ENCODE measurements around the gene KIF22.
A peak's percentile ranks its signal among the peaks of the same experiment; 100 is the strongest.
"Not testable (repeated sequence)": the region's sequence is repeated elsewhere in the genome, so short reads cannot be mapped to it uniquely, and the experiment has no call there.

KIF22 gene
- 90.6 to 132 (median 122) reads per million in 3 donors for total RNA-seq

DNA sequence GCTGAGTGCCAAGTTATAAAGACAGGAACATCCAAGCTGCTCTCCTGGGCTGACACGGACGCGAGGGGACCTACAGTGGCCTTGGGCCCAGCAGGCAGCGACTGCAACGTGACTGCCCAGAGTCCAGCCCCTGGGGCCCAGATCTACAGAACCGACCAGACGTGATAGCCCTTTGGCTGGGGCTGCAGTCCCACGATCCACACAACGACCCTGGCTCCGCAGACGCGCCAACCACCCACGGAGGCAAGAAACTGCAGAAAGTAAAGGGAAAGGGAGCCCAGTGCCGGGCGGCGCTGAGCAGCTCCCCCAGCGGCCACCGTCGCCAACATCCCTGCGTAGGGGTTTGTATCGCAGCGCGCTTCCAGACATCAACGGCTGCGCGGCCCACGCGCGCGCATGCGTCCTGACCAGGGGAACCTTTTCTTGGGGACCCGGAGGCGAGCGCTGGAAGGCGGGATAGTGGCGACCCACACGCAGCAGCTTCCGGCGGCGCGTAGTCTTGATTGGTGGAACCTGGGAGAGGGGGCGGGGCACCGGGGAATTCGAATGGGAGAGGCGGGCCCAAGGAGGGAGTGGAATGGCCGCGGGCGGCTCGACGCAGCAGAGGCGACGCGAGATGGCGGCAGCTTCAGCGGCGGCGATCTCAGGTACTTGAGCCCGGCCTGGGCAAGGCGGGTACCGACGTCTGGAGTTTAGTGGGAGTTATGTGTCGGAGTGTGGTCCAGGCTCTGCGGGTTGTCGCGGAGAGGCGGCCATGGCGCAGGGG is at the start of gene KIF22:
Gene KIF22 (plus strand): TSS at position 569 of the 766 bp plus-strand sequence. CDS start 9 bp downstream, at position 578.
- H3K27ac ChIP-seq (ENCODE audit: insufficient read depth, low read length, poor library complexity, severe bottlenecking), result peak within 1 kb of the TSS; percentile 83
- H3K9me3 ChIP-seq (ENCODE audit: control insufficient read depth, low read length), result no peaks in the 10 kb centered on the region
- no peaks in the 10 kb centered on the region for H3K27me3 ChIP-seq (replicated peaks; ENCODE audit: control insufficient read depth, insufficient read depth, low read length, poor library complexity, severe bottlenecking)
- H3K36me3 ChIP-seq (ENCODE audit: control insufficient read depth, insufficient read depth, low read length), result no peaks in the 10 kb centered on the region
- H3K4me1 ChIP-seq (ENCODE audit: control insufficient read depth, insufficient read depth, low read length, poor library complexity, severe bottlenecking), result peaks cover 24% of the 10 kb centered on the region
- peak; percentile 99 to 100 (median 99) for DNase-seq
- H3K4me3 ChIP-seq (ENCODE audit: insufficient read depth, low read depth, low read length, poor library complexity, severe bottlenecking), result peak within 1 kb of the TSS; percentile 97

DNA sequence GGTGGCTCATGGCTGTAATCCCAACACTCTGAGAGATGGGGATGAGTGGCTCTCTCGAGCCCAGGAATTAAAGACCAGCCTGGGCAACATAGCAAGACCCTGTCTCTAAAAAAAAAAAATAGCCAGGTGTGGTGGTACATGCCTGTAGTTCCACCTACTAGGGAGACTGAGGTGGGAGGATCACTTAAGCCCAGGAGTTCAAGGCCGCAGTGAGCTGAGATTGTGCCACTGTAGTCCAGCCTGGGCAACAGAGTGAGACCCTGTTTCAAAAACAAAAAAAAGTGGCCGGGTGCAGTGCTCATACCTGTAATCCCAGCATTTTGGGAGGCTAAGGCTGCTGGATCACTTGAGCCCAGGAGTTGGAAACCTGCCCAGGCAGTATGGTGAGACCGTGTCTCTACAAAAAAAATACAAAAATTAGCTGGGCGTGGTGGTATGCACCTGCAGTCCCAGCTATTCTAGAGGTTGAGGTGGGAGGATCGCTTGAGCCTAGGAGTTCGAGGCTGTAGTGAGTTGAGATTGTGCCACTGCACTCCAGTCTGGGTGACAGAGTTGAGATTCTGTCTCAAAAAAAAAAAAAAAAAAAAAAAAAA is 47.8 kb upstream of the KIF22 start:
- peaks cover 80% of the 10 kb centered on the region for H3K4me1 ChIP-seq (ENCODE audit: control insufficient read depth, insufficient read depth, low read length, poor library complexity, severe bottlenecking)
- H3K9me3 ChIP-seq (ENCODE audit: control insufficient read depth, low read length), result no peaks in the 10 kb centered on the region
- DNase-seq, result no peak
- no peak overlapping the region for H3K4me3 ChIP-seq (ENCODE audit: insufficient read depth, low read depth, low read length, poor library complexity, severe bottlenecking)
- peak overlapping the region; percentile 99 for H3K27ac ChIP-seq (ENCODE audit: insufficient read depth, low read length, poor library complexity, severe bottlenecking)
- H3K36me3 ChIP-seq (ENCODE audit: control insufficient read depth, insufficient read depth, low read length), result peaks cover 34% of the 10 kb centered on the region
- no peaks in the 10 kb centered on the region for H3K27me3 ChIP-seq (replicated peaks; ENCODE audit: control insufficient read depth, insufficient read depth, low read length, poor library complexity, severe bottlenecking)

DNA sequence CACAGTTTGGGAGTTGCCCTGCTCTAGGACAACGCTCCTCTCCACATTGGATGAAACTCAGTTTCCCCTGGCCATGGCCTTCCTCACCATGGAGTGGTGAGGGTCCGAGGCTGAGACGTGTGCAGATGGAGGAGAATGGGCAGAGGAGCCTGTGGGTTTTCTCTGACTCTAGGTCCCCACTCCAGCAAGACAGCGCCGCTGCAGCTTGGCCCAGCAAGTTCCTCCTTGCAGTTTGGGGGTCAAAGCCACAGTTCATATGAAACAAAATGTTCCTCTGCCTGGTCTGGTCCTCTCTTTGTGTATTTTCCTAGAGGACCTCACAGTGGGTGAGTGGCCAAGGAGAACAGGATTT is 47.1 kb upstream of the KIF22 start:
- Histone ChIP-seq H3K27me3 (replicated peaks; ENCODE audit: control insufficient read depth, insufficient read depth, low read length, poor library complexity, severe bottlenecking) (no peaks in the 10 kb centered on the region), H3K27ac (ENCODE audit: insufficient read depth, low read length, poor library complexity, severe bottlenecking) (peak overlapping the region; percentile 99), H3K4me3 (ENCODE audit: insufficient read depth, low read depth, low read length, poor library complexity, severe bottlenecking) (peak overlapping the region; percentile 86), H3K9me3 (ENCODE audit: control insufficient read depth, low read length) (no peaks in the 10 kb centered on the region), H3K36me3 (ENCODE audit: control insufficient read depth, insufficient read depth, low read length) (peaks cover 37% of the 10 kb centered on the region), H3K4me1 (ENCODE audit: control insufficient read depth, insufficient read depth, low read length, poor library complexity, severe bottlenecking) (peaks cover 80% of the 10 kb centered on the region)
- no peak for DNase-seq

DNA sequence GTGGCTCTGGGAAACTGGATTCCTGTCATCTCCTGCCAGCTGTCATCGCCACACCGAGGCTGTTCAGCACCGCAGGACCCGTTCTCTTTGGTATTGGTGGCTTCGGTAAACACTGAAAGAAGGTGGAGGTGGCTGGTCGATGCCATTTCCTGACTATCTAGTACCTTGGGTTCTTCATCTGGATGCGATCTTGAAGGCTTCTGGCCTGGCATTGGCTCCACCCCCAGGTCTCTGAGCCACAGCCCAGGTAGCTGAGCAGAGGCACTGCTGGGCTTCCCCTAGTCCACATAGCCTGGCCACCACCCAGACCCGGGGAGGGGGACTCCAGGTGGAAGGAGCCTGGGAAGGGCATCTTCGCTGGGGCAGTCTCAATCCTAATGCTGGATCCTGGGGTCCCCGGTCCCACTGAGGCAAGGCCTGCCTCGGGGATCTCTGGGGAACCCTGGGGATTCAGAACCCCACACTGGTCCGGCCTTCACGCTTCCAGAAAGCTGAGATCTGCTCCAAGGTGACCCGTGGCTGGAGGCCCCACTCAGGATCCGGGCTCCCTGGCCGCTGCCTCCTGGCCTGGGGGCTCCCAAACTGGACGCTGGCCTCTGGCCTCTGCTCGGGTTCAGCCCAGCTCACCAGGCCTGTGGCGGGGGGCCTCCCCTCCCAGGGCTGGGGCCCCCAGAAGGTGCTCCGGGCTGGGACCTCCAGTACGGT is 46.6 kb upstream of the KIF22 start:
- peak overlapping the region; percentile 86 for H3K4me3 ChIP-seq (ENCODE audit: insufficient read depth, low read depth, low read length, poor library complexity, severe bottlenecking)
- H3K27me3 ChIP-seq (replicated peaks; ENCODE audit: control insufficient read depth, insufficient read depth, low read length, poor library complexity, severe bottlenecking), result no peaks in the 10 kb centered on the region
- peak in 2 of 3 donors; percentile 40 for DNase-seq
- H3K36me3 ChIP-seq (ENCODE audit: control insufficient read depth, insufficient read depth, low read length), result peaks cover 37% of the 10 kb centered on the region
- peaks cover 77% of the 10 kb centered on the region for H3K4me1 ChIP-seq (ENCODE audit: control insufficient read depth, insufficient read depth, low read length, poor library complexity, severe bottlenecking)
- no peaks in the 10 kb centered on the region for H3K9me3 ChIP-seq (ENCODE audit: control insufficient read depth, low read length)
- peak overlapping the region; percentile 99 for H3K27ac ChIP-seq (ENCODE audit: insufficient read depth, low read length, poor library complexity, severe bottlenecking)

DNA sequence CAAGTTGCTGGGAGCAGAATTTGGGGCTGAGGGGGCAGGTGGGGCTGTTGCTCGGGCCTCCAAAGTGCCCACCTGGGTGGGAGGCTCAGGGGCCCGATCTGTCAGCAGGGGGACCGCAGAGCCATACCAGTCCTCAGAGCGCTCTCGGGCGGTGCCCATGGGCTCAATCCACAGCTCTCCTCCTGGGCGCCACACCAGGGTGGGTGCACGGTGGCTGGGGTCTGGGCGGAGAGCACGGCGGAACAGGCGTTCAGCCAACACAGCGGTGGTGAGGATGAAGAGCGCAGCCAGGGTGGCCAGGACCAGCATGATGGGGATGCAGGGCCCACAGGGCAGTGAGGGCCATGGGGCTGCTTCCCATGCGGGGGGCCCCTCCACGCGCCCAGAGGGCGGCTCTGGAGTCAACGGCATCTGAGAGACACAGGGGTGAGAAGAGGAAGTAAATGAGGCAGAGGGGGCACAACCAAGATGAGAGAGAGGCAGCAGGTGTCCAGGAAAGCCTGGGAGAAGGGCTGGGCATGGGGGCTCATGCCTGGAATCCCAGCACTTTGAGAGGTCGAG is 45.9 kb upstream of the KIF22 start:
- H3K27me3 ChIP-seq (replicated peaks; ENCODE audit: control insufficient read depth, insufficient read depth, low read length, poor library complexity, severe bottlenecking), result no peaks in the 10 kb centered on the region
- DNase-seq, result no peak
- peak overlapping the region; percentile 86 for H3K4me3 ChIP-seq (ENCODE audit: insufficient read depth, low read depth, low read length, poor library complexity, severe bottlenecking)
- no peaks in the 10 kb centered on the region for H3K9me3 ChIP-seq (ENCODE audit: control insufficient read depth, low read length)
- H3K36me3 ChIP-seq (ENCODE audit: control insufficient read depth, insufficient read depth, low read length), result peaks cover 37% of the 10 kb centered on the region
- peak overlapping the region; percentile 99 for H3K27ac ChIP-seq (ENCODE audit: insufficient read depth, low read length, poor library complexity, severe bottlenecking)
- H3K4me1 ChIP-seq (ENCODE audit: control insufficient read depth, insufficient read depth, low read length, poor library complexity, severe bottlenecking), result peaks cover 70% of the 10 kb centered on the region

DNA sequence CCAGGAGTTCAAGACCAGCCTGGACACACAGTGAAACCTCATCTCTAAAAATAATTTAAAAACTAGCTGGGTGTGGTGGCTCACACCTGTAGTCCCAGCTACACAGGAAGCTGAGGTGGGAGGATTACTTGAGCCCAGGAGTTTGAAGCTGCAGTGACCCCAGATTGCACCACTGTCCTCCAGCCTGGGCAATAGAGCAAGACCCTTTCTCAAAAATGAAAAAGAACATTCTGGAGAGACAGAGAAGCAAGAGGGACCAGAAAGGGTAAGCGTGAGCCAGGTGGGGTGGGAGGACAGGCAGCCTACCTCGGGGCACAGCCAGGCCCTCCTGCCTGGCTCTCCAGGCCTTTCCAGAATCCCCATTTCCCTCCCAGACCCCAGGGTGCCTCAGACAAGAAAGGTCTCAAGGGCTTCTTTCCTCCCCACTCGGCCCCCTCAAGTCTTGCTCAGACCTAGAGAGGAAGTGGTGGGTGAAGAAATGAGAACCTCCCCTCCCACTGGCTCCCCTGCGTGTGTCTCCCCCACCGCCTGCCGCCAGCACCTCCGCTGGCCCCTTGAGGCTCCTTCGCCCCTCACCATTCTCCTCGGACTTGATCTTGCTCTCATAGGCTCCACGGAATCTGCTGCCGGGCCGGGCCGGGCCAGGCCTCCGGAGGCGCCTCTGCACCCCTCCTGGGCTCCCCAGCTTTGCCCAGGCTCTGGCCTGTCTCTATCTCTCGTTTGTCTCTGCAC is 45.3 kb upstream of the KIF22 start:
- peaks cover 37% of the 10 kb centered on the region for H3K36me3 ChIP-seq (ENCODE audit: control insufficient read depth, insufficient read depth, low read length)
- peak in 2 of 3 donors; percentile 24 to 32 for DNase-seq
- peaks cover 65% of the 10 kb centered on the region for H3K4me1 ChIP-seq (ENCODE audit: control insufficient read depth, insufficient read depth, low read length, poor library complexity, severe bottlenecking)
- no peaks in the 10 kb centered on the region for H3K27me3 ChIP-seq (replicated peaks; ENCODE audit: control insufficient read depth, insufficient read depth, low read length, poor library complexity, severe bottlenecking)
- H3K9me3 ChIP-seq (ENCODE audit: control insufficient read depth, low read length), result no peaks in the 10 kb centered on the region
- H3K4me3 ChIP-seq (ENCODE audit: insufficient read depth, low read depth, low read length, poor library complexity, severe bottlenecking), result peak overlapping the region; percentile 86
- H3K27ac ChIP-seq (ENCODE audit: insufficient read depth, low read length, poor library complexity, severe bottlenecking), result peak overlapping the region; percentile 99

DNA sequence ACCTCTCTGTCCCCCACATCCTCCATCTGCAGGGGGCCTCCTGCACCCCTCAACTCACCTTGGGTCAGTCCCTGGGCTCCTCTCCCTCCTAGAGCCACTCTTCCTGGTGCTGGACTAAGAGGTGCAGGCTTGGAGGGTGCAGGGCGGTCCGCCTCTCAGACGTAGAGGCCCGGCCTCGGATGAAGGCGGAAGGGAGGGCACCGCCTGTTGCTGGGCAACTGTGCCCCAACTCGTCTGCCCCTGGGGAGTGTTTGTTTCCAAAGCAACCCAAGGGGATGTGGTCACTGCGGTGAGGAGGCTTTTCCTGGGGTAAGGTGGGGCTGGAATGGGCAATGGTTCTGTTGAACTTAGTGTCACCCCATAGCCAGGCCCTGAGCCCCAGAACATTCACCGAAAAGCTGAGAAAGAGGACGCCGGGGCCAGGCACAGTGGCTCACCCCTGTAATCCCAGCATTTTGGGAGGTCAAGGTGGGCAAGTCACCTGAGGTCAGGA is 44.7 kb upstream of the KIF22 start, which contains the start of gene C16orf54:
Gene C16orf54 (minus strand): TSS at position 138 of the 493 bp plus-strand sequence. CDS start 1,039 bp downstream, outside the sequence.
- DNase-seq, result peak; percentile 95 to 97 (median 96)
- H3K27me3 ChIP-seq (replicated peaks; ENCODE audit: control insufficient read depth, insufficient read depth, low read length, poor library complexity, severe bottlenecking), result no peaks in the 10 kb centered on the region
- peaks cover 65% of the 10 kb centered on the region for H3K4me1 ChIP-seq (ENCODE audit: control insufficient read depth, insufficient read depth, low read length, poor library complexity, severe bottlenecking)
- H3K4me3 ChIP-seq (ENCODE audit: insufficient read depth, low read depth, low read length, poor library complexity, severe bottlenecking), result peak within 1 kb of the TSS; percentile 86
- H3K9me3 ChIP-seq (ENCODE audit: control insufficient read depth, low read length), result no peaks in the 10 kb centered on the region
- peak within 1 kb of the TSS; percentile 99 for H3K27ac ChIP-seq (ENCODE audit: insufficient read depth, low read length, poor library complexity, severe bottlenecking)
- peaks cover 37% of the 10 kb centered on the region for H3K36me3 ChIP-seq (ENCODE audit: control insufficient read depth, insufficient read depth, low read length)

DNA sequence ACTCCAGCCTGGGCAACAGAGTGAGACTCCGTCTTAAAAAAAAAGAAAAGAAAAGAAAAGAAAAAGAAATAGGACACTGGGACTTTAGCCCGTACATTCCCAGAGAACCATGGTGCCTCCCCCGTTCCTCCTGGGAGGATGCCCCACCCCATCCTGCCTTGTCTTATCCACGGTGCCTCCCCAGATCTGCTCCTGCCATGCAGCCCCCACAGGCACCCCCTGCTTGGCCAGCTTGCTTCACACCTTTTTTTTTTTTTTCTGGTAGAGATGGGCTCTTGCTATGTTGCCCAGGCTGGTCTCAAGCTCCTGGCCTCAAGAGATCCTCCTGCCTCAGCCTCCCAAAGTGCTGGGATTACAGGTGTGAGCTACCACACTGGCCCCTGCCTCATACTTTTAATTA is 44.0 kb upstream of the KIF22 start:
- H3K4me3 ChIP-seq (ENCODE audit: insufficient read depth, low read depth, low read length, poor library complexity, severe bottlenecking); H3K9me3 ChIP-seq (ENCODE audit: control insufficient read depth, low read length); H3K27me3 ChIP-seq (replicated peaks; ENCODE audit: control insufficient read depth, insufficient read depth, low read length, poor library complexity, severe bottlenecking); DNase-seq: not testable (repeated sequence)
- H3K36me3 ChIP-seq (ENCODE audit: control insufficient read depth, insufficient read depth, low read length), result peaks cover 32% of the 10 kb centered on the region
- H3K27ac ChIP-seq (ENCODE audit: insufficient read depth, low read length, poor library complexity, severe bottlenecking), result peak overlapping the region; percentile 99
- H3K4me1 ChIP-seq (ENCODE audit: control insufficient read depth, insufficient read depth, low read length, poor library complexity, severe bottlenecking), result peaks cover 59% of the 10 kb centered on the region

Measured in effector memory CD4-positive, alpha-beta T cell (primary cell).